Inflammatory macrophage (primary cell): ENCODE measurements around the gene ESPNL.
"Not testable (repeated sequence)": the region's sequence is repeated elsewhere in the genome, so short reads cannot be mapped to it uniquely, and the experiment has no call there.

Experiments used
- DNase-seq, 2 donors: peaks; one replicate each; pipeline ENCODE4 v3.0.0-alpha.2; 2020 to 2022

ESPNL gene

GRCh38 chr2:238159071-238159539, 59.0 kb downstream of the ESPNL start:
- DNase-seq: peak in 1 of 2 donors; percentile 14

- no peak for DNase-seq
Observed at GRCh38 chr2:238159661-238160205, 59.6 kb downstream of the ESPNL start.

GRCh38 chr2:238160206-238161129, 60.3 kb downstream of the ESPNL start:
- DNase-seq: no peak

- no peak for DNase-seq
Observed at GRCh38 chr2:238161291-238162051, 61.3 kb downstream of the ESPNL start.

GRCh38 chr2:238162251-238162845, 62.2 kb downstream of the ESPNL start:
- DNase-seq: no peak

- no peak for DNase-seq
Observed at GRCh38 chr2:238162846-238163441, 62.8 kb downstream of the ESPNL start.

- no peak for DNase-seq
Observed at GRCh38 chr2:238163481-238164198, 63.5 kb downstream of the ESPNL start.

- no peak for DNase-seq
Observed at GRCh38 chr2:238164906-238165287, 64.8 kb downstream of the ESPNL start.

GRCh38 chr2:238165288-238165921, 65.3 kb downstream of the ESPNL start:
- no peak for DNase-seq

- DNase-seq: no peak
Observed at GRCh38 chr2:238166391-238167343, 66.5 kb downstream of the ESPNL start.

GRCh38 chr2:238167344-238167715, 67.2 kb downstream of the ESPNL start:
- no peak for DNase-seq

- no peak for DNase-seq
Observed at GRCh38 chr2:238167761-238168160, 67.6 kb downstream of the ESPNL start.

- no peak for DNase-seq
Observed at GRCh38 chr2:238168196-238169047, 68.3 kb downstream of the ESPNL start.

GRCh38 chr2:238169048-238169707, 69.0 kb downstream of the ESPNL start:
- DNase-seq: no peak

- peak; percentile 33 to 45 for DNase-seq
Observed at GRCh38 chr2:238169708-238170251, 69.6 kb downstream of the ESPNL start.

GRCh38 chr2:238170386-238171071, 70.4 kb downstream of the ESPNL start:
- DNase-seq: no peak

- not testable (repeated sequence) for DNase-seq
Observed at GRCh38 chr2:238171072-238171431, 70.9 kb downstream of the ESPNL start.
